GM12874 (cell line): ENCODE measurements around the gene METTL1.

ENCODE experiments used
- CTCF ChIP-seq: IDR thresholded peaks from 2 replicates; pipeline ENCODE4 v1.5.1; 2011; ENCODE audit warnings: low read depth, mild to moderate bottlenecking, control low read depth, low read length, moderate library complexity; ENCODE audit not compliant: insufficient read depth

METTL1 gene

GRCh38 chr12:57765003-57765697, 6.8 kb downstream of the METTL1 start:
- TF ChIP-seq CTCF: peak; percentile 66

- no peak for TF ChIP-seq CTCF
These were observed 7.3 kb downstream of the METTL1 start for GRCh38 chr12:57764662-57765002.

- no peak for TF ChIP-seq CTCF
These were observed 7.8 kb downstream of the METTL1 start for GRCh38 chr12:57763881-57764661.

GRCh38 chr12:57762463-57762862, 9.4 kb downstream of the METTL1 start:
- TF ChIP-seq CTCF: no peak

- no peak for TF ChIP-seq CTCF
These were observed 10.4 kb downstream of the METTL1 start for GRCh38 chr12:57761391-57761998.

- no peak for TF ChIP-seq CTCF
These were observed 11.4 kb downstream of the METTL1 start for GRCh38 chr12:57760347-57760982.

GRCh38 chr12:57759360-57759980, 12.4 kb downstream of the METTL1 start:
- peak; percentile 55 for TF ChIP-seq CTCF
